NT2/D1 (cell line): ENCODE data around the gene DCAF11.

Experiments used
- SUZ12 ChIP-seq: IDR thresholded peaks from 2 replicates; pipeline ENCODE4 v1.6.1; 2011; ENCODE audit not compliant: insufficient read length, insufficient read depth; ENCODE audit errors: extremely low read depth
- YY1 ChIP-seq: IDR thresholded peaks from 2 replicates; pipeline ENCODE4 v1.6.1; 2011; ENCODE audit not compliant: insufficient read length, insufficient read depth
- ZNF274 ChIP-seq: IDR thresholded peaks from 2 replicates; pipeline ENCODE4 v1.6.1; 2011; ENCODE audit warnings: mild to moderate bottlenecking, low read depth, low read length

GRCh38 chr14:24159777-24160498, 45.4 kb downstream of the DCAF11 start:
- no peak for TF ChIP-seq YY1
- TF ChIP-seq ZNF274, result no peak
- TF ChIP-seq SUZ12, result no peak
